DND-41 (cell line): ENCODE measurements around the gene NRXN3.

Experiments
- CTCF ChIP-seq: IDR thresholded peaks from 2 replicates; pipeline ENCODE4 v1.5.1; 2012; ENCODE audit warnings: borderline replicate concordance, low read length, moderate library complexity, mild to moderate bottlenecking; ENCODE audit not compliant: poor library complexity, severe bottlenecking; ENCODE audit errors: extremely low read depth
- EZH2 ChIP-seq: IDR thresholded peaks from 3 replicates; pipeline ENCODE4 v1.6.1; 2012; ENCODE audit warnings: borderline replicate concordance, low read depth, mild to moderate bottlenecking, moderate library complexity, low read length, inconsistent platforms; ENCODE audit not compliant: severe bottlenecking

DNA sequence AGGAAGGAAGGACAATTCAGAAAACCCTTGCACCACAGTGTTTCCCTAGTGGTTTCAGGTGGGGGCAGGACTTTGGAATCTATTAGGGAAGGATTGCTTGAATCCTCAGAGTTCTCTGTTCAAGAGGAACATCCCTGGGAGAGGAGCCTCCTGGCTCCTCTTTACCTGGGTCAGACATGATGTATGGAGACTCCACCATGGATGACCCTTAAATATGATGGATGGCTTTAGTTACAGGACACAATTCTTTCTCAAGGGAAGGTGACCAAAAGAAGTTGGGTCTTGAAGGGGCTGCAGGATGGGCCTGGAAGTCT lies 396.6 kb downstream of the NRXN3 start:
- TF ChIP-seq CTCF (no peak), EZH2 (no peak)
